ENCODE data around the gene CLDN19. TPM values are rescaled to one million over a fixed set of nuclear protein-coding genes. Genes with fewer than 3 reads are reported as not detected.

The CLDN19 gene
- total RNA-seq, 4 donors from 2014 or later = not detected

DNA sequence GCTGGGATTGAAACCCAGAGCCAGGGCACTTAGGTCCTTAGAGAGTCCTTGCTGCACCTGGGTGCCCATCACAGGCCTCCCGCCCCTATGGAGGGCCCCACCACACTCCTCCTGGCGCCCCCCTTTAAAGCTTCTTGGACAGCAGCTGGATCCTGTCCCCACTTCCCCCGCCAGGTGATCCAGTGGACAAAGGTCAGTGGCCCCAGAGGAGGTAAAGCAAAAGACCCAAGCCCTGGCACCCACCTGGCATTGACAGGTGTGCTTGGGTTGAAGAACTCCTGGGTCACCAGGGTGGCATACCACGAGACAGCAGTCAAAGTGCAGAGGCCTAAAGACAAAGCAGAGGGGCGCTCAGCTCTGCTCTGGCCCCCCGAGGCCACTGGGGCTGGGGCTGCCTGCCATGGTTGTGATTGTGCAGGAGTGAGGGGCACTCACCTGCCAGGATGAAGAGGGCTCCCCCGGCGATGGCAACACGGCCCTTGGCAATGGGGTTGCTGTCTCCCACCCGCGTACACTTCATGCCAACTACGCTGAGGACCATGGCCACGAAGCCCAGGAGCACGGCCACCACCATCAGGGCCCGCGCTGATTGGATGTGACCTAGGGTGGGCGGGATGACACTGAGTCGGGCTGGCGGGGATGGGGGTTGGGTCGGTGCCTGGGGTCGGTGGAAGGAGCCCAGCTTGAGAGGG, 1.9 kb downstream of the CLDN19 start:
- no peak for TF ChIP-seq CTCF (IDR thresholded peaks at IDR 0.05)
- ATAC-seq (ENCODE audit: low FRiP score) (no peak), DNase-seq (ENCODE audit: low spot score) (no peak)

DNA sequence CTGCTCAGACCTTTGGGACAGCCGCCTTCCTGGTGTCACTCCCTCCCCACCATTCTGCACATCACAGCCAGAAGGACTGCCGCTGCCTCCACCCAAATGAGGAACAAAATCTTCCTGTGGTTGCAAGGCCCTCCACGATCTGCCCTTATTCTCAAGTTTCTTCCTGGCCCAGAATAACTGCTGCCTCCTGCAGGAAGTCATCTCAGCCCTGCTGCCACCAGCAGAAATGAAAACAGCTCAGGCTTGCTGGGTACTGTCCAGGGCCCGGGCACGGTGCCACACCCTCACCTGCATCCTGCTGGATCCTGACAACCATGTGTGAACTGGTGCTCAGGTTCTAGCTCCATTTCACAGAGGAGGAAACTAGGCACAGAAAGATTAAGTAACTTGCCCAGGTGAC, 2.8 kb downstream of the CLDN19 start:
- ATAC-seq (ENCODE audit: low FRiP score) (no peak), DNase-seq (ENCODE audit: low spot score) (no peak)
- no peak for TF ChIP-seq CTCF (IDR thresholded peaks at IDR 0.05)

- DNase-seq (ENCODE audit: low spot score) (no peak), ATAC-seq (ENCODE audit: low FRiP score) (no peak)
- no peak for TF ChIP-seq CTCF (IDR thresholded peaks at IDR 0.05)
Observed at GRCh38 chr1:42736571-42737200, 3.4 kb downstream of the CLDN19 start.

DNA sequence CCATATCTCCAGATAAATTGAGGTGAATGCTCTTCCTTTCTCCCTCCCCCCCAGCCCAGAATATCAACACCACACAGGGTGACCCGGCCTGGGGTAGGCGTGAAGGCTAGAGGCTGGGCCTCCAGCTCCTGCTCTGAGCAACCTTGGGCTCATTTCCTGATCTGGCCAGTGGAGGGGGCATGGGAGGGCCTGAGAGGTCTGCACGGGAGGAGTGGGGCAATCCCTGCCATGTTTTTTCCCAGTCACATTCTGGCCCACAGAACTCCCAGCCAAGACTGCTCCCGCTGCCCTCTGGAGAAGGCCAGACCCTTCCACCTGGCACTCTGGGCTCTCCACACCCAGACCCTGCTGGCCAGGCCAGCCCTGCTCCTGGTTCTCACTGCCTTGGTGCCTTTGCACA, 3.9 kb downstream of the CLDN19 start:
- DNase-seq (ENCODE audit: low spot score) = no peak
- no peak for ATAC-seq (ENCODE audit: low FRiP score)
- no peak for TF ChIP-seq CTCF (IDR thresholded peaks at IDR 0.05)

DNA sequence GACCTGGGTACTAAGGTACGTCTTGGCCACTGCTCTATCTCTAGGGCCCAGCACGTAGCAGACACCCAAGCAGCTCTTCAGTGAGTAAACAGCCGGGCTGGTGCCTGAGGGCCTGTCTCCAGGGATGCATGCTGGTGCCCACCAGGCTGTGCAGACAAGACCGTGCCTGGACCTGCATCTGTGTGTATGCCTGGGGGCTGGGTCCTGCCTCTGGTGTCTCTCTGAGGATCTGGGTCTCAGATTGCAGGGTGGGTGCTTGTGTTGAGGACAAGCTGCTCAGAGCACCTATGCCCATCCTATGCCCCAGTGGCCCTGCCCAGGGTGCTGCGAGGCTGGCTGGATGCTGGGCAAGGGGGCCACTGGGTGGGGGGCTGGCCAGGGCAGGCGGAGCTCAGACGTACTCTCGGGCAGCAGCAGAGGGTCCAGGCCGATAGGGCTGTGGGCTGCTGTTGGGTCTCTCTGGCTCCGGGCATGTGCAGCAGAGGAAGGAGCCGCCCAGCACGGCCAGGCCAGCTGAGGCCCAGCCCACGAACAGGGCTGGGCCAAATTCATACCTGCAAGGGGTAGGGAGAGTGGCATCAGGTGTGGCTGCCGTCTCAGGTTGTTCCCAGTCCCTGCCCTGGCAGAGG, 4.4 kb downstream of the CLDN19 start:
- DNase-seq (ENCODE audit: low spot score) (no peak), ATAC-seq (ENCODE audit: low FRiP score) (no peak)
- no peak for TF ChIP-seq CTCF (IDR thresholded peaks at IDR 0.05)

DNA sequence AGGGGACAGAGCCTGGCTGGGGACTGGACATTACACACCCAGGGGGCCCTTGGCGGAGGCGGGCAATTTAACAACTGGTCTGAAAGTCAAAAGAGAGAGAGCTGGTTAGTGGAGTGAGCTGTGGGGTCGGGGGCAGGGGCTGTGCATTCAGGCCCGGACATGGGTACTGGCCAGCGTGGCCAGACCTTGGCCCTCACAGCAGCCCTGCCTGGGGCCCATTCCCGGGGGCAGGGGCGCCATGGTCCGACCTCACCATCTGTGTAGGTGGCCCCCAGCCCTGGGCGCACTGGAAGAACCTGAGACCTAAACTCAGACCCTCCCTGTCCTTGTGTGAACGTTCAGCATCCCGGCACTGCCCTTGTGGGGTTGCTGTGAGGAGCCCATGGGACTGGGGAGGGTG, 5.0 kb downstream of the CLDN19 start:
- DNase-seq (ENCODE audit: low spot score) (no peak), ATAC-seq (ENCODE audit: low FRiP score) (no peak)
- no peak for TF ChIP-seq CTCF (IDR thresholded peaks at IDR 0.05)
